HFF-Myc (cell line): ENCODE data around the gene FUZ.

Experiments
- DNase-seq: peaks from one replicate; pipeline ENCODE4 v3.0.0-alpha.2; 2011; ENCODE audit warnings: low read depth; ENCODE audit errors: extremely low read depth
- H3K4me3 ChIP-seq: replicated peaks from 2 replicates; pipeline ENCODE4 v1.5.1; 2011; ENCODE audit warnings: low read depth, mild to moderate bottlenecking, control low read depth, low read length
- TF ChIP-seq, protein P1 (sequence below): IDR thresholded peaks from 2 replicates; pipeline ENCODE4 v1.5.1; 2012; ENCODE audit warnings: mild to moderate bottlenecking, low read depth, low read length, control low read depth; ENCODE audit errors: missing control alignments

FUZ gene

DNA sequence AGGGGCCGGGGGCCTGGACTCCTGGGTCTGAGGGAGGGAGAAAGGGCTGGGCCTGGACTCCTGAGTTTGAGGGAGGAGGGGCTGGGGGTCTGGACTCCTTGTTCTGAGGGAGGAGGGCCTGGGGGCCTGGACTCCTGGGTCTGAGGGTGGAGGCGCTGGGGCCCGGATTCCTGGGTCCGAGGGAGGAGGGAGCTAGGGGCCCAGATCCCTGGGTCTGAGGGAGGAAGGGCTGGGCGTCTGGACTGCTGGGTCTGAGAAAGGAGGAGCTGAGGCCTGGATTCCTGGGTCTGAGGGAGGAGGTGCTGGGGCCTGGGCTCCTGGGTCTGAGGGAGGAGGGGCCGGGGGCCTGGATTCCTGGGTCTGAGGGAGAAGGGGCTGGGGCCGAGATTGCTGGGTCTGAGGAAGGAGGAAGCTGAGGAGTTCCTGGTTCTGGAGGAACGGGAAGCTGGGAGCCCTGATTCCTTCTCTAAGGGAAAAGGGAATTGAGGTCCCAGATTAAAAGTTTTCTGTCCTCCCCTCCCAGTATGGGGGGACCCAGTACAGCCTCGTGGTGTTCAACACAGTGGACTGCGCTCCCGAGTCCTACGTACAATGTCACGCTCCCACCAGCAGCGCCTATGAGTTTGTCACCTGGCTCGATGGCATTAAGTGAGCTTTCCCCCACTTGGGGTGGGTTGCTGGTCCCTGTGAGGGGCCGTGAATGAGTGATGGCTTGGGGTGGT is 5.7 kb upstream of the FUZ start:
- DNase-seq: no peak
- TF ChIP-seq, protein P1, sequence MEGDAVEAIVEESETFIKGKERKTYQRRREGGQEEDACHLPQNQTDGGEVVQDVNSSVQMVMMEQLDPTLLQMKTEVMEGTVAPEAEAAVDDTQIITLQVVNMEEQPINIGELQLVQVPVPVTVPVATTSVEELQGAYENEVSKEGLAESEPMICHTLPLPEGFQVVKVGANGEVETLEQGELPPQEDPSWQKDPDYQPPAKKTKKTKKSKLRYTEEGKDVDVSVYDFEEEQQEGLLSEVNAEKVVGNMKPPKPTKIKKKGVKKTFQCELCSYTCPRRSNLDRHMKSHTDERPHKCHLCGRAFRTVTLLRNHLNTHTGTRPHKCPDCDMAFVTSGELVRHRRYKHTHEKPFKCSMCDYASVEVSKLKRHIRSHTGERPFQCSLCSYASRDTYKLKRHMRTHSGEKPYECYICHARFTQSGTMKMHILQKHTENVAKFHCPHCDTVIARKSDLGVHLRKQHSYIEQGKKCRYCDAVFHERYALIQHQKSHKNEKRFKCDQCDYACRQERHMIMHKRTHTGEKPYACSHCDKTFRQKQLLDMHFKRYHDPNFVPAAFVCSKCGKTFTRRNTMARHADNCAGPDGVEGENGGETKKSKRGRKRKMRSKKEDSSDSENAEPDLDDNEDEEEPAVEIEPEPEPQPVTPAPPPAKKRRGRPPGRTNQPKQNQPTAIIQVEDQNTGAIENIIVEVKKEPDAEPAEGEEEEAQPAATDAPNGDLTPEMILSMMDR: no peak
- peak overlapping the region; percentile 82 for H3K4me3 ChIP-seq

DNA sequence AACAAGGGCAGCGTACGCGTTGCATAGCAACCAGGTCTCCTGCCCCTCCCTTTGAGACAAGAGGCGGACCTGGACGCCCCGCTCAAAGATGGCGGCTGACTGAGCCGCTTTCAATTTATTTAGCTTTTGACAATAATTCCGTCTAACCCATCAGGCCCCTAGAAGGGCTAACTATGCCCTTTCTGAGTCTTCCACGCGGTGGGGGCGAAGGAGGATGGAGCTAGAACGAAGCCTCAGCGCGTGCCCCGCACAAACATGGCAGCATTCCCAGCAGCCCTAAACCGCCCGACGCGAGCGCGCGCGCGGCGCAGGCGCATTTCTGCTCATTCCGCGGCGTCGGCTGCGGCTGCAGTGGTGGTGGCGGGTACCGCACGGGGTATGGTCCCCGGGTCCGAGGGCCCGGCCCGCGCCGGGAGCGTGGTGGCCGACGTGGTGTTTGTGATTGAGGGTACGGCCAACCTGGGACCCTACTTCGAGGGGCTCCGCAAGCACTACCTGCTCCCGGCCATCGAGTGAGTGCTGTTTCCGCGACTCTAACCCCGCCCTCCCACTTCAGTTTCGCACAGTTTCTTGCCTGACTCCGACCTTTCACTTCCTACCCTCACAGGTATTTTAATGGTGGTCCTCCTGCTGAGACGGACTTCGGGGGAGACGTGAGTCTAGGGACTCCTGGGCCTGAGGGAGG is 5.0 kb upstream of the FUZ start, which contains the start of gene MED25:
Gene MED25 (plus strand): TSS at position 326 of the 685 bp plus-strand sequence. CDS start 53 bp downstream, at position 379.
- peak within 1 kb of the TSS; percentile 82 for H3K4me3 ChIP-seq
- DNase-seq: no peak
- TF ChIP-seq, protein P1: no peak

DNA sequence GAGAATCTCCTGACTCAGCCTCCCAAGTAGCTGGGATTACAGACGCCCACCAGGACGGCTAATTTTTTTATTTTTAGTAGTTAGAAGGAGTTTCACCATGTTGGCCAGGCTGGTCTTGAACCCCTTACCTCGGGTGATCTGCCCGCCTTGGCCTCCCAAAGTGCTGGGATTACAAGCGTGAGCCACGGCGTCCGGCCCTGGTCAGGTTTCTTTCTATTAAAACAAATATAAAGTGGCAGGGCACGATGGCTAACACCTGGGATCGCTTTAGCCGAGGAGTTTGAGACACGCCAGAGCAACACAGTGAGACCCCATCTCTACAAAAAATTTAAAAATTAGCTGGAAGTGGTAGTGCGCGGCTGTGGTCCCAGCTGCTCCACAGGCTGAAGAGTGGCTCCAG is 3.5 kb upstream of the FUZ start:
- H3K4me3 ChIP-seq: peak overlapping the region; percentile 82
- TF ChIP-seq, protein P1: no peak

DNA sequence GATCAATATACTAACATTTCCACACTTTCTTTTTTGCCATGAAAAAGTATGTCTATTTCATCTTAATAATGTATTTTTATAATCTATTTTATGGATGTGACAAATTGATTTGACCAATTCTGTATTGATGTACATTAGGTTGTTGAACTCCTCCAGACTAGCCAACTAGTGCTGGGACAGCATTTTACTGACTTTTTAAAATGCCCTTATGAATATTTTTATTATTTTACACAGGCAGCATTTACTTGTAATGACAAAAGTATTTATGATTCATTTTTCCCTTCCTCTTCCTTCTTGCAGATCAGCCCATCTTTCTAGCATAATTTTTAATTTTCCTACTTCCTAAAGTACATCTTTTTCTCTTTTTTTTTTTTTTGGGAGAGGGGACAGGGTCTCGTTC is 918 bp upstream of the FUZ start:
- TF ChIP-seq, protein P1: no peak
- DNase-seq: no peak
- no peak overlapping the region; the same call in 1 of the 2 replicates for H3K4me3 ChIP-seq

More for the DNA sequence above, 3.5 kb upstream of the FUZ start:
- no peak for DNase-seq

DNA sequence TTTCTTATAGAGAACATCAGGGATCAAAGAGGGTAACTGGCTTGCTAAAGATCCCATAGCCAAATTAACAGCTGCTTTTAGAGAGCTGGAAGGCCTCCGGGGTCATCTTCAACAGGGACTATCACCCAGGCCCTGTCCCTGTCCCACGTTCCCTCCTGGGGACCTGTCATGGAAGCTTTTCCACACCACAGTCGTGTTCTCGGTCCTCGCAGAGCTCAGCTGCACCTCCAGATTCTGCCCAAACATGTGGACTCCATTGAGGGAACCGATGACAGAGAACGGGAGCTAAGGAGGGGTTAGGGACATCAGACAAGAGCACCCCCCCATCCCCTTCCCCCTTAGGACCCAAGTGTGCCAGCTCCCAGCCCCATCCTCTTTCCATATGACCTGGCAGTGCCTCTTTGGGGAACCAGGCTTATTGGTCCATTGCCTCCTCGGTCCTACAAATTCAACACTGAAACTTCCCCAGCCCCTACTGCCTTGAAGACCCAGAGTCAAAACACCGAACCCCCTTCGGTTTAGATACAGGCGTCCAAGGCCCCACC is 568 bp downstream of the FUZ start:
- no peak for DNase-seq
- TF ChIP-seq, protein P1: no peak
- H3K4me3 ChIP-seq: peak overlapping the region; percentile 56

DNA sequence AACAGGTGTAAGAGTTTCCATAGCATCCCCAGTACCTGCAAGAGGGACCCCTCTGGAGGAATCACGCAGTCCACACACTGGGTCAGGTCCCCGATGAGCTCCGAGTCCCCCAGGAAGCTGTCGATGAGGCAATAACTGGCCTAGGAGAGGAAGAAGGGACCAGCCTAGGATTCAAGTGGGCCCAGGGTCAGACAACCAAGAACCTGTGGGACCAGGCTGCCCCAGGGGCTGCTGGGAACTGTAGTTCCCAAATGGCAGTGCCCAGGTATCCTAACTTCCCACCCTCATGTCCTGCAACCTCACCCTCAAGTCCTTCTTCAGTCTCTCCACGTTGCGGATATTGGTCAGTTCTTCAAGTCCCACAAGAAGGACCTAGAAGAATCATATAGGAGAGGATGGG is 1.8 kb downstream of the FUZ start:
- TF ChIP-seq, protein P1: no peak
- H3K4me3 ChIP-seq: no peak overlapping the region
- DNase-seq: no peak
